Measurements from ENCODE around the gene HPSE2.
"Not testable (repeated sequence)": the region's sequence is repeated elsewhere in the genome, so short reads cannot be mapped to it uniquely, and the experiment has no call there.

Gene HPSE2

DNA sequence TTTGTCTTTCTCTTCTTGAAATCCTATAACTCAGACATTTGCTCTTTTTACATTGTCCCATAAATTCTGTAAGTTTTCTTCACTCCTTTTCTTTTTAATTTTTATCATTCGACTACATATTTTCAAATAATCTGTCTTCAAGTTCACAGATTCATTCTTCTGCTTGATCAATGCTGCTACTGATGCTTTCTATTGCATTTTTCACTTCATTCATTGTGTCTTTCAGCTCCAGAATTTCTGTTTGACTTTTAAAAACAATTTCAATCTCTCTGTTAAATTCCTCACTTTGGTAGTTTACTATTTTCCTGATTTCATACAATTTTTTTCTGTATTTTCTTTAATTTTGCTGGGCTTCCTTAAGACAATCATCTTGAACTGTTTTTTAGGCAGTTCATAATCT lies 230.4 kb downstream of the HPSE2 start:
- Histone ChIP-seq H3K36me3 (ENCODE audit: control insufficient read depth, insufficient read depth, low read length) (no peaks in the 10 kb centered on the region), H3K4me3 (ENCODE audit: low read depth, low read length) (no peak overlapping the region), H3K9me3 (ENCODE audit: control insufficient read depth, insufficient read depth, low read length) (no peaks in the 10 kb centered on the region), H3K9ac (ENCODE audit: low read depth, low read length) (no peak overlapping the region), H3K27me3 (ENCODE audit: control insufficient read depth, insufficient read depth, low read length) (no peaks in the 10 kb centered on the region), H3K27ac (ENCODE audit: low read depth, low read length) (no peak overlapping the region), H3K4me1 (ENCODE audit: control insufficient read depth, insufficient read depth, low read length) (no peaks in the 10 kb centered on the region)

DNA sequence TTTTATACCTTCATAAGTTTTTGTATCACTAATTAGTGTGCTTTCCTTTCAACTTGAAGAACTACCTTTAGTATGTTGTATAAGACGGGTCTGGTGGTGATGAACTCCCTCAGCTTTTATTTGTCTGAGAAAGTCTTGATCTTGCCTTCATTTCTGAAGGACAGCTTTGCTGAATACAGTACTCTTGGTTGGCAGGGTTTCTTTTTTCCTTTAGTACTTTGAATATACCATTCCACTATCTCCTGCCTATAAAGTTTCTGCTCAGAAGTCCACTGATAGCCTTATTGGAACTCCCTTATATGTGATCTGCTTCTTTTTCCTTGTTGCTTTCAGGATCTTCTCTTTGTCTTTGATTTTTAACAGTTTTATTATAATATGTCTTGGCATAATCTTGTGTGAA lies 230.9 kb downstream of the HPSE2 start:
- no peaks in the 10 kb centered on the region for H3K27me3 ChIP-seq (ENCODE audit: control insufficient read depth, insufficient read depth, low read length)
- H3K36me3 ChIP-seq (ENCODE audit: control insufficient read depth, insufficient read depth, low read length) = no peaks in the 10 kb centered on the region
- no peak overlapping the region for H3K27ac ChIP-seq (ENCODE audit: low read depth, low read length)
- no peak overlapping the region for H3K9ac ChIP-seq (ENCODE audit: low read depth, low read length)
- no peaks in the 10 kb centered on the region for H3K4me1 ChIP-seq (ENCODE audit: control insufficient read depth, insufficient read depth, low read length)
- no peaks in the 10 kb centered on the region for H3K9me3 ChIP-seq (ENCODE audit: control insufficient read depth, insufficient read depth, low read length)
- no peak overlapping the region for H3K4me3 ChIP-seq (ENCODE audit: low read depth, low read length)

DNA sequence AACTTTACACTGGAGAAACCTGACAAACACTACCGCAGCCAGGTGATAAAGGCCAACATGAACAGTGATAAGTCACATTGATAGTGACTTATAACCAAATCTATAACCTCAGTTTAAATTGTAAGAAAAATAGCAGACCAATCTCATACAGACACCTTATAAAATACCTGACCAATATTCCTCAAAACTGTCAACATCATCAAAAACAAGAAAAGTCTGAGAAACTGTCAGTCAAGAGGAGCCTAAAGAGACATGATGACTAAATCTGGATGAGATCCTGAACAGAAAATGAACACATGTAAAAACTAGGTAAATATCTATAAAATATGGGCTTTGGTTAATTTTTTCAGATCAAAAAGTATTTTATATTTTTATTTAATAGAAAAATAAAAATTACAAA lies 233.3 kb downstream of the HPSE2 start:
- H3K27ac ChIP-seq (ENCODE audit: low read depth, low read length) = no peak overlapping the region
- H3K4me3 ChIP-seq (ENCODE audit: low read depth, low read length) = no peak overlapping the region
- no peaks in the 10 kb centered on the region for H3K4me1 ChIP-seq (ENCODE audit: control insufficient read depth, insufficient read depth, low read length)
- no peak overlapping the region for H3K9ac ChIP-seq (ENCODE audit: low read depth, low read length)
- no peaks in the 10 kb centered on the region for H3K9me3 ChIP-seq (ENCODE audit: control insufficient read depth, insufficient read depth, low read length)
- no peaks in the 10 kb centered on the region for H3K27me3 ChIP-seq (ENCODE audit: control insufficient read depth, insufficient read depth, low read length)
- no peaks in the 10 kb centered on the region for H3K36me3 ChIP-seq (ENCODE audit: control insufficient read depth, insufficient read depth, low read length)

DNA sequence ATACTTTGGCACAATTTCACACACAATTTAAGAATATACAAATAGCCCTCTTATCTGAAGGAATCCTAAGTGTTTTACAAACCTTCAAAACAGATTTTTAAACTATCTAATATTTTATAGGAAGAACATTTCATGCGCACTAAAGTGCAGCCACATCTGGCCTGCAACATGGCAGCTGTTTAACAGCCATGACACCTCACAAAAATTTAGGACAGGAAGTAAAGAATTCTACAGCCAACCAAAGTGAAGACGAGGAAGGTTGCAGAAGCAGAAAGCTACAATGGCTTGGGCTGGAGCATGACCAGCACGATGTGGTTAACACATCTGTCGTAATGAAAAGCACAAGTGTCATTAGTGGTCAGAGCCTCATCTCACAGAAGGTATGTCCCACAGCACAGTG lies 238.1 kb downstream of the HPSE2 start:
- no peaks in the 10 kb centered on the region for H3K27me3 ChIP-seq (ENCODE audit: control insufficient read depth, insufficient read depth, low read length)
- no peaks in the 10 kb centered on the region for H3K4me1 ChIP-seq (ENCODE audit: control insufficient read depth, insufficient read depth, low read length)
- H3K36me3 ChIP-seq (ENCODE audit: control insufficient read depth, insufficient read depth, low read length) = no peaks in the 10 kb centered on the region
- no peaks in the 10 kb centered on the region for H3K9me3 ChIP-seq (ENCODE audit: control insufficient read depth, insufficient read depth, low read length)
- H3K9ac ChIP-seq (ENCODE audit: low read depth, low read length) = no peak overlapping the region
- no peak overlapping the region for H3K27ac ChIP-seq (ENCODE audit: low read depth, low read length)
- no peak overlapping the region for H3K4me3 ChIP-seq (ENCODE audit: low read depth, low read length)

DNA sequence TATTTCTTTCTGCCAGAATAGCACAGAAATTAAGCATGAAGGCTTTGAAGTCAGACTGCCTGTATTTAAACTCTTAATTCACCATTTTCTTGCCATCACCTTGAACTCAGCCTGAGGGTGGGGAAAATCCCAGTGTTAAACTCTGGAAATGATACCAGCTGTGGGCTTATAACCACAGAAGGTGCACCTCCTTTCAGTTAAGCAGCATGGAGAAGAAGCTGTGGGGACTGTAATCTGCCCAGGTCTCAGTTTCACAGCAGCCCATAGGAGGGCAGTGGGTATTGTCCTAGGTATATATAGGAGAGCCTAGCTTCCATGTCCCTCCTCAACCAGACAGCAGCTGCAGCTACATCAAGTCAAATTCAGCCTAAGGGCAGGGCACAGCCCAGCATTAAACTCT lies 241.6 kb downstream of the HPSE2 start:
- no peak overlapping the region for H3K27ac ChIP-seq (ENCODE audit: low read depth, low read length)
- no peaks in the 10 kb centered on the region for H3K9me3 ChIP-seq (ENCODE audit: control insufficient read depth, insufficient read depth, low read length)
- no peaks in the 10 kb centered on the region for H3K27me3 ChIP-seq (ENCODE audit: control insufficient read depth, insufficient read depth, low read length)
- H3K4me3 ChIP-seq (ENCODE audit: low read depth, low read length) = no peak overlapping the region
- no peaks in the 10 kb centered on the region for H3K36me3 ChIP-seq (ENCODE audit: control insufficient read depth, insufficient read depth, low read length)
- H3K4me1 ChIP-seq (ENCODE audit: control insufficient read depth, insufficient read depth, low read length) = no peaks in the 10 kb centered on the region
- H3K9ac ChIP-seq (ENCODE audit: low read depth, low read length) = no peak overlapping the region

DNA sequence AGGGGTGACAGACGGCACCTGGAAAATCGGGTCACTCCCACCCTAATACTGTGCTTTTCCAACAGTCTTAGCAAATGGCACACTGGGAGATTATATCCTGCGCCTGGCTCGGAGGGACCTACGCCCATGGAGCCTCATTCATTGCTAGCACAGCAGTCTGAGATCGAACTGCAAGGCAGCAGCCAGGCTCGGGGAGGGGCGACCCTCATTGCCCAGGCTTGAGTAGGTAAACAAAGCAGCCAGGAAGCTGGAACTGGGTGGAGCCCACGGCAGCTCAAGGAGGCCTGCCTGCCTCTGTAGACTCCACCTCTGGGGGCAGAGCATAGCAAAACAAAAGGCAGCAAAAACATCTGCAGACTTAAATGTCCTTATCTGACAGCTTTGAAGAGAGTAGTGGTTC lies 251.9 kb downstream of the HPSE2 start:
- H3K9ac ChIP-seq (ENCODE audit: low read depth, low read length); H3K4me1 ChIP-seq (ENCODE audit: control insufficient read depth, insufficient read depth, low read length); H3K27ac ChIP-seq (ENCODE audit: low read depth, low read length); H3K27me3 ChIP-seq (ENCODE audit: control insufficient read depth, insufficient read depth, low read length); H3K36me3 ChIP-seq (ENCODE audit: control insufficient read depth, insufficient read depth, low read length); H3K4me3 ChIP-seq (ENCODE audit: low read depth, low read length); H3K9me3 ChIP-seq (ENCODE audit: control insufficient read depth, insufficient read depth, low read length): not testable (repeated sequence)

DNA sequence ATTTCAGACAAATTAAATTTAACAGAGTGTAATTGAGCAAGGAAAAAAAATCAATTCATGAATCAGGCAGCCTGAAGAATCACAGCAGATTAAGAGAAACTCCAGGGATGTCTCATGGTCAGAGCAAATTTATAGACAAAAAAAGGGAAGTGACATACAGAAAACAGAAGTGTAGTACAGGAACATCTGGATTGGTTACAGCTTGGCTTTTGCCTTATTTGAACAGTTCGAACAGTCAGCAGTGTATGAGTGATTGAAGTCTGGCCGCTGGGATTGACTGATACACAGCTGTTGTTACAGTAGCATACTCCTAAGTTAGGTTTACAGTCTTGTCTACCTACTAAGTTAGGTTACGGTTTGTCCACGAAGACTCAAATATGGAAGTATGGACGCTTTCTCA lies 255.3 kb downstream of the HPSE2 start:
- H3K4me3 ChIP-seq (ENCODE audit: low read depth, low read length) = no peak overlapping the region
- peaks cover 9% of the 10 kb centered on the region; the same call in 1 of the 2 replicates for H3K9me3 ChIP-seq (ENCODE audit: control insufficient read depth, insufficient read depth, low read length)
- H3K9ac ChIP-seq (ENCODE audit: low read depth, low read length) = no peak overlapping the region
- no peaks in the 10 kb centered on the region for H3K4me1 ChIP-seq (ENCODE audit: control insufficient read depth, insufficient read depth, low read length)
- no peaks in the 10 kb centered on the region for H3K27me3 ChIP-seq (ENCODE audit: control insufficient read depth, insufficient read depth, low read length)
- no peak overlapping the region for H3K27ac ChIP-seq (ENCODE audit: low read depth, low read length)
- H3K36me3 ChIP-seq (ENCODE audit: control insufficient read depth, insufficient read depth, low read length) = no peaks in the 10 kb centered on the region

DNA sequence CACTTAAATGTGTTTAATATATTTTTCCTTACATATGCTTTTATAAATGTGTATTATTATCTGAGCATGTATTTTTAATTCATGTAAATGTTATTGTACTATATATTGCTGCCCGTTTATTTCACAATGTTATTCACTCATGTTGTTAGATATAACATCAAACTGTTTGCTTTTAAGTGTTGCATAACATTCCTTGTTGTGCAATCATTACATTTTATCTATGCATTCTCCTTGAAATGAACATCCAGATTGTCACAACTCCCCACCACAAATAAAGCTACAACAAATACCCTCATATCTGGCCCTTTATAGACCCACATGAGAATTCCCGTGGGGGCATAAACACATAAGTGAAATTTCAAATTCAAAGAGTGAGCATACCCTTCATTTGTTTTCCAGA lies 264.2 kb downstream of the HPSE2 start:
- Histone ChIP-seq H3K9ac (ENCODE audit: low read depth, low read length) (no peak overlapping the region), H3K27me3 (ENCODE audit: control insufficient read depth, insufficient read depth, low read length) (no peaks in the 10 kb centered on the region), H3K36me3 (ENCODE audit: control insufficient read depth, insufficient read depth, low read length) (no peaks in the 10 kb centered on the region), H3K27ac (ENCODE audit: low read depth, low read length) (no peak overlapping the region), H3K9me3 (ENCODE audit: control insufficient read depth, insufficient read depth, low read length) (no peaks in the 10 kb centered on the region), H3K4me3 (ENCODE audit: low read depth, low read length) (no peak overlapping the region), H3K4me1 (ENCODE audit: control insufficient read depth, insufficient read depth, low read length) (no peaks in the 10 kb centered on the region)

DNA sequence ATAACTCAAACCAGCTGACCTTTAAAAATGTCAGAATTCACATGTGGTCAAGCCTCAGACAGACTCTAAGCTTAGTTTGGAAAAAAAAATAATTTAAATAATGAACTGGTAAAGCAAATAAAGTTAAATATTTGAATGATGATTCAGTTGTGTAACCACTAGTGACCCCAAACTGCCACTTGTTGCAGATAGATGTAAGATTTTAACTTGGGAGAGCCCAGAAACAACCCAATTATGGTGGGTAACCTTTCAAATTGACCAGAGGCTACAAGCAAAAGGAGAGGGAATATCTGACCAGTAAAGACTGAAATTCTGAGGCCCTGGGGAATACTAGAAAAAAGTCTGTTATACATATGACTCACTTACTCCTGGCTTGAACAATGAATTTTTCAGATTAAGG lies 268.1 kb downstream of the HPSE2 start:
- H3K4me1 ChIP-seq (ENCODE audit: control insufficient read depth, insufficient read depth, low read length) = no peaks in the 10 kb centered on the region
- no peaks in the 10 kb centered on the region for H3K27me3 ChIP-seq (ENCODE audit: control insufficient read depth, insufficient read depth, low read length)
- H3K9me3 ChIP-seq (ENCODE audit: control insufficient read depth, insufficient read depth, low read length) = no peaks in the 10 kb centered on the region
- H3K36me3 ChIP-seq (ENCODE audit: control insufficient read depth, insufficient read depth, low read length) = no peaks in the 10 kb centered on the region
- H3K4me3 ChIP-seq (ENCODE audit: low read depth, low read length) = no peak overlapping the region
- H3K27ac ChIP-seq (ENCODE audit: low read depth, low read length) = no peak overlapping the region
- H3K9ac ChIP-seq (ENCODE audit: low read depth, low read length) = no peak overlapping the region

DNA sequence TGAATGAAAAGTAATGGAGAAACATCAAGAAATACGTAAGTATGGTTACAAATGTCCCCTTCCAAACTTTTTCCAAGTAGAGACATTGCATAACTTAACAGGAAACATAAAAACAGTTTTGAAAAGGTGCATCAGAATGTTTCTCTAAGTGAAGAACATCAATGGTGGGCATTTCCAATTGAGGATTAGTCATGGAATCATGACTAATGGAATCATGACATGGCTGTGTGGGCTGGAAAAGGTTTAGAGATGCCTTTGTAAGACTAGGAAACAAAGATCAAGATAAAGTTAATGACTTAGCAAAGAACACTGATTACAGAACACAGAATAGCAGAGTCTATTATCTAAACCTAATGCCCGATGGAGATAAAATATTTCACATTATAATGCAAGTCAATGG lies 272.0 kb downstream of the HPSE2 start:
- H3K4me1 ChIP-seq (ENCODE audit: control insufficient read depth, insufficient read depth, low read length) = no peaks in the 10 kb centered on the region; the same call in 1 of the 2 replicates
- H3K9me3 ChIP-seq (ENCODE audit: control insufficient read depth, insufficient read depth, low read length) = no peaks in the 10 kb centered on the region
- no peaks in the 10 kb centered on the region for H3K27me3 ChIP-seq (ENCODE audit: control insufficient read depth, insufficient read depth, low read length)
- H3K9ac ChIP-seq (ENCODE audit: low read depth, low read length) = no peak overlapping the region
- H3K27ac ChIP-seq (ENCODE audit: low read depth, low read length) = no peak overlapping the region
- no peak overlapping the region for H3K4me3 ChIP-seq (ENCODE audit: low read depth, low read length)
- no peaks in the 10 kb centered on the region for H3K36me3 ChIP-seq (ENCODE audit: control insufficient read depth, insufficient read depth, low read length)

DNA sequence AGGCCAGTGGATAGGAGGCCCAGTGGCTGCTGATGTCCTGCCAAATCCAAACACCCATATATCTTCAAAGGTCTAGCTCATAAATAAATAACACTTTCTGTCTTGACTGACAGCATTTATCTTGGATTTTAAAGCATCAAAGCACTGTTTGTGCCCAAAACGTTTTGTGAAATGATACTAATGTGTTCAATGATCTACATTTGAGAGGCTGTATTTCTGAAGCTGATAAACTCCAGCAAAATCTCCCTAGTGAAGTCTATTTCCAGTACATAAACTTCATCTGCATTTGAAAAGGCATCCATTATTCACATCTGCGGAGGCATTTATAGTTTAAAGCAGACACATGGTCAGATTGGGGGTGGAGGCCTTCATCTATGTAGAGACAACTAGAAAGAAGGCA lies 276.3 kb downstream of the HPSE2 start:
- Histone ChIP-seq H3K4me3 (ENCODE audit: low read depth, low read length) (no peak overlapping the region), H3K9ac (ENCODE audit: low read depth, low read length) (no peak overlapping the region), H3K27me3 (ENCODE audit: control insufficient read depth, insufficient read depth, low read length) (no peaks in the 10 kb centered on the region), H3K27ac (ENCODE audit: low read depth, low read length) (no peak overlapping the region), H3K36me3 (ENCODE audit: control insufficient read depth, insufficient read depth, low read length) (no peaks in the 10 kb centered on the region), H3K4me1 (ENCODE audit: control insufficient read depth, insufficient read depth, low read length) (no peaks in the 10 kb centered on the region; the same call in 1 of the 2 replicates), H3K9me3 (ENCODE audit: control insufficient read depth, insufficient read depth, low read length) (no peaks in the 10 kb centered on the region)

DNA sequence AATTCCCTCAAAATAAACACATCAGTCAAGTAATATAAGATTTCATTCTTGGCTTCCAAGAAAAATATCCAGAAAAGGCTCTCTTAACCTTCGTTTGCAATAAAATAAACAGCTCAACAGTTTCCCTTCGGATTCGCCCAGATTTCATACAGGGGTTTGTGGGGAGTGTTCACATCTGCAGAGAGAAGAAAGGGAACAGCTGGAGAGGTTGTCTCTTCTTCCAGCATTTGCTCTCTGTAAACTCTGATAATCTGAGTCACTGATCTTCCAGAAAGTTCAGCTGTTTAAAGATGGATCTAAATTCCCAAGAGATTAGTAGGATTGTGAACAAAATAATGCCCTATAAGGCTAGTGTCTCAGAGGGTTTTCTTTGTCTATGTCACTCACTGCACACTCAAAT lies 277.9 kb downstream of the HPSE2 start:
- no peak overlapping the region for H3K9ac ChIP-seq (ENCODE audit: low read depth, low read length)
- no peaks in the 10 kb centered on the region for H3K36me3 ChIP-seq (ENCODE audit: control insufficient read depth, insufficient read depth, low read length)
- H3K4me1 ChIP-seq (ENCODE audit: control insufficient read depth, insufficient read depth, low read length) = no peaks in the 10 kb centered on the region; the same call in 1 of the 2 replicates
- no peaks in the 10 kb centered on the region for H3K9me3 ChIP-seq (ENCODE audit: control insufficient read depth, insufficient read depth, low read length)
- H3K4me3 ChIP-seq (ENCODE audit: low read depth, low read length) = no peak overlapping the region
- no peaks in the 10 kb centered on the region for H3K27me3 ChIP-seq (ENCODE audit: control insufficient read depth, insufficient read depth, low read length)
- H3K27ac ChIP-seq (ENCODE audit: low read depth, low read length) = no peak overlapping the region
